Activated naive CD8-positive, alpha-beta T cell treated with anti-CD3 and anti-CD28 coated beads for 36 hours (primary cell): ENCODE measurements around the gene HLCS. TPM values are rescaled to one million over a fixed set of nuclear protein-coding genes. Genes with fewer than 3 reads are reported as not detected.

Experiments used
- DNase-seq: peaks from one replicate; pipeline ENCODE4 v3.0.0; 2021
- H3K27ac Mint-ChIP-seq: one replicate; pipeline ENCODE4 v1.8.0; 2022; ENCODE audit warnings: mild to moderate bottlenecking, moderate library complexity, mixed read lengths
- H3K27me3 Mint-ChIP-seq: one replicate; pipeline ENCODE4 v1.8.0; 2022; ENCODE audit warnings: mild to moderate bottlenecking, mixed read lengths
- H3K36me3 Mint-ChIP-seq: one replicate; pipeline ENCODE4 v1.8.0; 2021; ENCODE audit warnings: mild to moderate bottlenecking, mixed read lengths
- H3K4me1 Mint-ChIP-seq: one replicate; pipeline ENCODE4 v1.8.0; 2021; ENCODE audit warnings: mixed read lengths
- H3K4me3 Mint-ChIP-seq: one replicate; pipeline ENCODE4 v1.8.0; 2022; ENCODE audit warnings: mild to moderate bottlenecking, moderate library complexity, mixed read lengths
- H3K9me3 Mint-ChIP-seq: one replicate; pipeline ENCODE4 v1.8.0; 2022; ENCODE audit warnings: mixed read lengths
- total RNA-seq, 2 experiments: library from RNA; stranded (reverse); gene quantifications; one replicate each; pipeline ENCODE4 v1.2.3, GENCODE V29; 2021

HLCS gene
- total RNA-seq, 2 experiments from 2014 or later = 12.2 to 13.7 TPM

- H3K36me3 Mint-ChIP-seq = no peaks in the 10 kb centered on the region
- DNase-seq = no peak
- H3K9me3 Mint-ChIP-seq = no peaks in the 10 kb centered on the region
- H3K27ac Mint-ChIP-seq = no peak overlapping the region
- no peaks in the 10 kb centered on the region for H3K4me1 Mint-ChIP-seq
- H3K27me3 Mint-ChIP-seq = no peaks in the 10 kb centered on the region
- H3K4me3 Mint-ChIP-seq = no peak overlapping the region
Measured at GRCh38 chr21:36773117-36773516, 193.4 kb downstream of the HLCS start.

GRCh38 chr21:36769051-36769839, 197.2 kb downstream of the HLCS start:
- Mint-ChIP-seq H3K36me3 (no peaks in the 10 kb centered on the region), H3K4me3 (no peak overlapping the region), H3K27me3 (no peaks in the 10 kb centered on the region), H3K27ac (no peak overlapping the region), H3K9me3 (no peaks in the 10 kb centered on the region), H3K4me1 (no peaks in the 10 kb centered on the region)
- DNase-seq = no peak

- Mint-ChIP-seq H3K9me3 (no peaks in the 10 kb centered on the region), H3K36me3 (no peaks in the 10 kb centered on the region), H3K27ac (no peak overlapping the region), H3K4me3 (no peak overlapping the region), H3K27me3 (no peaks in the 10 kb centered on the region), H3K4me1 (no peaks in the 10 kb centered on the region)
- DNase-seq = no peak
Measured at GRCh38 chr21:36768496-36768895, 198.0 kb downstream of the HLCS start.

GRCh38 chr21:36767096-36767495, 199.4 kb downstream of the HLCS start:
- Mint-ChIP-seq H3K27ac (no peak overlapping the region), H3K4me3 (no peak overlapping the region), H3K9me3 (no peaks in the 10 kb centered on the region), H3K4me1 (peaks cover under 1% of the 10 kb centered on the region), H3K36me3 (no peaks in the 10 kb centered on the region), H3K27me3 (no peaks in the 10 kb centered on the region)
- no peak for DNase-seq

GRCh38 chr21:36766511-36766910, 200.0 kb downstream of the HLCS start:
- peaks cover 2% of the 10 kb centered on the region for H3K4me1 Mint-ChIP-seq
- no peak overlapping the region for H3K4me3 Mint-ChIP-seq
- H3K9me3 Mint-ChIP-seq = no peaks in the 10 kb centered on the region
- no peak overlapping the region for H3K27ac Mint-ChIP-seq
- no peaks in the 10 kb centered on the region for H3K27me3 Mint-ChIP-seq
- no peaks in the 10 kb centered on the region for H3K36me3 Mint-ChIP-seq
- no peak for DNase-seq

- Mint-ChIP-seq H3K4me3 (no peak overlapping the region), H3K9me3 (no peaks in the 10 kb centered on the region), H3K36me3 (peaks cover 1% of the 10 kb centered on the region), H3K27ac (no peak overlapping the region), H3K4me1 (peaks cover 2% of the 10 kb centered on the region), H3K27me3 (no peaks in the 10 kb centered on the region)
- no peak for DNase-seq
Measured at GRCh38 chr21:36765229-36765628, 201.2 kb downstream of the HLCS start.

- Mint-ChIP-seq H3K27me3 (no peaks in the 10 kb centered on the region), H3K4me3 (no peak overlapping the region), H3K9me3 (no peaks in the 10 kb centered on the region), H3K4me1 (peaks cover 2% of the 10 kb centered on the region), H3K36me3 (peaks cover 1% of the 10 kb centered on the region), H3K27ac (no peak overlapping the region)
- DNase-seq = no peak
Measured at GRCh38 chr21:36763305-36763704, 203.2 kb downstream of the HLCS start.

GRCh38 chr21:36762642-36763041, 203.8 kb downstream of the HLCS start:
- peaks cover 2% of the 10 kb centered on the region for H3K4me1 Mint-ChIP-seq
- H3K9me3 Mint-ChIP-seq = no peaks in the 10 kb centered on the region
- peaks cover 1% of the 10 kb centered on the region for H3K36me3 Mint-ChIP-seq
- H3K27ac Mint-ChIP-seq = no peak overlapping the region
- H3K27me3 Mint-ChIP-seq = no peaks in the 10 kb centered on the region
- no peak overlapping the region for H3K4me3 Mint-ChIP-seq
- DNase-seq = no peak

- Mint-ChIP-seq H3K4me1 (peaks cover 2% of the 10 kb centered on the region), H3K4me3 (no peak overlapping the region), H3K27ac (no peak overlapping the region), H3K36me3 (peaks cover 1% of the 10 kb centered on the region), H3K9me3 (no peaks in the 10 kb centered on the region), H3K27me3 (no peaks in the 10 kb centered on the region)
- no peak for DNase-seq
Measured at GRCh38 chr21:36761685-36762084, 204.8 kb downstream of the HLCS start.

GRCh38 chr21:36759348-36760083, 207.0 kb downstream of the HLCS start:
- peaks cover 2% of the 10 kb centered on the region for H3K4me1 Mint-ChIP-seq
- H3K4me3 Mint-ChIP-seq = no peak overlapping the region
- no peak for DNase-seq
- H3K27me3 Mint-ChIP-seq = no peaks in the 10 kb centered on the region
- peaks cover 1% of the 10 kb centered on the region for H3K36me3 Mint-ChIP-seq
- no peaks in the 10 kb centered on the region for H3K9me3 Mint-ChIP-seq
- no peak overlapping the region for H3K27ac Mint-ChIP-seq

GRCh38 chr21:36757196-36757595, 209.3 kb downstream of the HLCS start:
- DNase-seq = no peak
- no peaks in the 10 kb centered on the region for H3K9me3 Mint-ChIP-seq
- peaks cover 11% of the 10 kb centered on the region for H3K36me3 Mint-ChIP-seq
- no peaks in the 10 kb centered on the region for H3K27me3 Mint-ChIP-seq
- H3K4me1 Mint-ChIP-seq = peaks cover 2% of the 10 kb centered on the region
- H3K4me3 Mint-ChIP-seq = no peak overlapping the region
- no peak overlapping the region for H3K27ac Mint-ChIP-seq

- H3K4me1 Mint-ChIP-seq = no peaks in the 10 kb centered on the region
- no peak overlapping the region for H3K4me3 Mint-ChIP-seq
- no peak for DNase-seq
- peaks cover 13% of the 10 kb centered on the region for H3K36me3 Mint-ChIP-seq
- no peaks in the 10 kb centered on the region for H3K9me3 Mint-ChIP-seq
- H3K27ac Mint-ChIP-seq = no peak overlapping the region
- no peaks in the 10 kb centered on the region for H3K27me3 Mint-ChIP-seq
Measured at GRCh38 chr21:36756527-36756926, 209.9 kb downstream of the HLCS start.

GRCh38 chr21:36754241-36754898, 212.1 kb downstream of the HLCS start:
- Mint-ChIP-seq H3K4me1 (no peaks in the 10 kb centered on the region), H3K27me3 (peaks cover 12% of the 10 kb centered on the region), H3K27ac (no peak overlapping the region), H3K9me3 (no peaks in the 10 kb centered on the region), H3K4me3 (no peak overlapping the region), H3K36me3 (peaks cover 23% of the 10 kb centered on the region)
- no peak for DNase-seq

- no peak overlapping the region for H3K4me3 Mint-ChIP-seq
- no peaks in the 10 kb centered on the region for H3K4me1 Mint-ChIP-seq
- H3K36me3 Mint-ChIP-seq = peaks cover 23% of the 10 kb centered on the region
- peaks cover 19% of the 10 kb centered on the region for H3K27me3 Mint-ChIP-seq
- no peak for DNase-seq
- no peaks in the 10 kb centered on the region for H3K9me3 Mint-ChIP-seq
- H3K27ac Mint-ChIP-seq = no peak overlapping the region
Measured at GRCh38 chr21:36753556-36753955, 212.9 kb downstream of the HLCS start.

- Mint-ChIP-seq H3K4me1 (peaks cover 6% of the 10 kb centered on the region), H3K27ac (no peak overlapping the region), H3K9me3 (no peaks in the 10 kb centered on the region), H3K4me3 (no peak overlapping the region), H3K36me3 (peaks cover 24% of the 10 kb centered on the region), H3K27me3 (peaks cover 33% of the 10 kb centered on the region)
- no peak for DNase-seq
Measured at GRCh38 chr21:36751383-36751782, 215.1 kb downstream of the HLCS start.
